GM12891 (cell line): ENCODE measurements around the gene SYPL2.

Source experiments
- DNase-seq: peaks from one replicate; pipeline ENCODE4 v3.0.0; 2011; ENCODE audit warnings: low spot score; ENCODE audit not compliant: insufficient read length
- FAIRE-seq: peaks from 2 replicates; lab custom pipeline; 2011; peaks lifted over from hg19 to GRCh38; lab: Jason Lieb, UNC
- PAX5 ChIP-seq: IDR thresholded peaks from 2 replicates; pipeline ENCODE4 v1.6.1; 2011; ENCODE audit warnings: low read length, moderate library complexity, mild to moderate bottlenecking; ENCODE audit not compliant: insufficient read depth, severe bottlenecking
- POLR2A ChIP-seq: IDR thresholded peaks from 2 replicates; pipeline ENCODE4 v1.6.1; 2011; ENCODE audit warnings: low read depth, low read length, control low read depth
- POLR2AphosphoS5 ChIP-seq: IDR thresholded peaks from 2 replicates; pipeline ENCODE4 v1.6.1; 2011; ENCODE audit warnings: low read depth, low read length, control low read depth
- POU2F2 ChIP-seq: IDR thresholded peaks from 2 replicates; pipeline ENCODE4 v1.6.1; 2011; ENCODE audit warnings: low read depth, mild to moderate bottlenecking, control low read depth, low read length, moderate library complexity
- SPI1 ChIP-seq: IDR thresholded peaks from 2 replicates; pipeline ENCODE4 v1.6.1; 2011; ENCODE audit warnings: low read depth, low read length, control low read depth
- TAF1 ChIP-seq: IDR thresholded peaks from 2 replicates; pipeline ENCODE4 v1.6.1; 2011; ENCODE audit warnings: low read depth, low read length, control low read depth

Gene SYPL2

GRCh38 chr1:109514846-109515245, 48.5 kb downstream of the SYPL2 start:
- TF ChIP-seq POLR2A (no peak), POU2F2 (no peak), SPI1 (no peak), TAF1 (no peak), POLR2AphosphoS5 (no peak), PAX5 (no peak)
- DNase-seq (no peak), FAIRE-seq (no peak)

DNA sequence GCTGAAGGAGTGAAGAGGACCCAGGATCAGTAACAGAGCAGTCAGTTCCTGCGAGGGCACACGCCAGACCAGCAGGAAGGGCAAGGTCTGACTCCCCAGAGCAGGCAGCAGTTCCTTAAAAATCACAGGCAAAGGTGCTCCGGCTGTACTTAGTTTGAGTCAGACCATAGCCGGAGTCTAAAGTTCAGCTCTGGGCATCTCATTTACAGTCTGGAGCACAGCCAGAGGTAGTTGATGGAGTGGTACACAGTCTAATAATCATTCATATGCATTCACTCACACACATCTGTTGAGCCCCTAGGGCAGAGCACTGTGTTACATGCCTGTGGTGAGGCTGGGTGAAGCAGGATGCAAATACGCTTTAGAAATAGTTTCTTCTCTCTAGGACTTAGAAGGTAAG, 50.5 kb downstream of the SYPL2 start:
- no peak for DNase-seq
- no peak for TF ChIP-seq TAF1
- no peak for TF ChIP-seq PAX5
- no peak for TF ChIP-seq POU2F2
- TF ChIP-seq POLR2A: no peak
- no peak for FAIRE-seq

DNA sequence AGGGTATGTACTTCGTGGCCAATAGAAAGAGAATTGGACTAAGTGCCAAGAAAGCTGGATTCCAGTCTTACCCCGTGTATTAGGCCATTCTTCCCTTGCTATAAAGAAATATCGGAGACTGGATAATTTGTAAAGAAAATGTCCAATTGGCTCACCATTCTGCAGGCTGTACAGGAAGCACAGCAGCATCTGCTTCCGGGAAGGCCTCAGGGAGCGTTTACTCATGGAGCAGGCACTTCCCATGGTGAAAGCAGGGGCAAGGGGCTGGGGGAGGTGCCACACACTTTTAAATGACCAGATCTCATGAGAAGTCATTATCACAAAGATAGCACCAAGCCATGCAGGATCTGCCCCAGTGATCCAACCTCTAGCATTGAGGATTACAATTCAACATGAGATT, 51.0 kb downstream of the SYPL2 start:
- TF ChIP-seq SPI1: no peak
- TF ChIP-seq POU2F2: no peak
- TF ChIP-seq POLR2AphosphoS5: no peak
- TF ChIP-seq PAX5: no peak
- no peak for TF ChIP-seq TAF1
- TF ChIP-seq POLR2A: no peak
- DNase-seq (no peak), FAIRE-seq (no peak)

DNA sequence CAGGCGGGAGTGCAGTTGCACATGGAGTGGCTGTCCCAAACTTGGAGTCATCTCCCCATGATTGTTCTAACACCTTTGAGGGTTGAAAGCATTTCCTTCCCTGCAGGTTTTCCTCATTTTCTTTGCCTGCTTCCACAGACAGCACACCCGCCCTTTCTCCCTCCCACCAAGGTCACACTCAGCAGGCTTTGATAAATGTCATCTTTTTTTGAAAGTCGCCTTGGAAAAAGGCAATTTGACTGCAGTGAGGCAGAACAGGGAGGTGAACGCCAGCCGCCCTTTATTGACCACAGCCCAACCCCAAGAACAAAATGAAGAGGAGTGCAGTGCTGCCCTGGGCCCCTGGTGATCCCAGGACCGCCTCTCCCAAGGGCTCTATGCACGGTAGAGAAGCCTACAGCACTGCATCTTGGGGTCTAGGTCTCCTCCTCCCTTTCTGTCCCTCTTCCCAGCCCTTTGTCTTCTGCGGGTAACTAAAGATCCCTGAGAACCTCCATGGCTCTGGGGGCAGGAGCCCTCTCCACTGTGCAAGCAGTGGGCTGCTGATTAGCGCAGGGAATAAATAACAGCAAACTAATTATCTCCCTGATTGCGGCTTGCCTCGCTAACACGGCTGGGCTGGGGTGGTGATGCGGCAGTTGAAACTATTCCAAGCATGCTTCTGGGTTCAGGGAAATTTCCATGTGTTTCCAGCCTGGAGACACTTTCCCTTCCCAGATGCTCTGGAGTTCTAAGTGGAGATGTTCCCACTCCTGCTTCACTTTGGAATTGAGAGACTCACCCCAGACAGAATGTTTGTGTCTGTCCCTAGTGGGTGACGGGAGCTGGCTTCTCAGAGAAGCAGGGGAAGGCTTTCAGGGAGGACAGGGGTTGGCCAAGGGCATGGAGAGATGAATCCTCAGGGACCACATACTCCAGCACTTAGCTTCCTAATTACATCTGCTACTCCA, 54.9 kb downstream of the SYPL2 start:
- DNase-seq: no peak
- FAIRE-seq: no peak
- no peak for TF ChIP-seq SPI1
- TF ChIP-seq POU2F2: no peak
- TF ChIP-seq TAF1: no peak
- TF ChIP-seq PAX5: no peak
- no peak for TF ChIP-seq POLR2AphosphoS5
- TF ChIP-seq POLR2A: no peak

GRCh38 chr1:109522026-109522425, 55.7 kb downstream of the SYPL2 start:
- no peak for DNase-seq
- TF ChIP-seq PAX5: no peak
- TF ChIP-seq POLR2AphosphoS5: no peak
- TF ChIP-seq POU2F2: no peak
- no peak for TF ChIP-seq POLR2A
- TF ChIP-seq TAF1: no peak
- no peak for TF ChIP-seq SPI1
- no peak for FAIRE-seq

DNA sequence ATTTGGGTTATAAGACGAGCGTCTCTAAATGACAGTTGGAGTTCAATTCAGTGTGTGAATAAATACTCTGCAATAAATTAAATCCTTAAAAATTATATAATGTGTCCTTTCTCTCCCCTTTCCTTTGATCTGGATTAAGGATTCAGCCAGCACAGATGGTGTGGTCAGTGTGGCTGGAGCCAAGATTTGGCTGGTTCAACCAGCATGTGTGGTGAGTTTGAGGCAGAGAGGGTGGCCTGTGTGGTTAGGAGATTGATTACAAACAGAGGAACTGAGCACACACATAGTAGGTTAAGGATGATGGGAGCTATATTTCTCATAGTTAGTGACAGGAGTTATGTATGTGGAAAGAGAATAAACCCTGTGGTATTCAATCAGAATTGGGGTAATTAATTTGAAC, 57.4 kb downstream of the SYPL2 start:
- DNase-seq (no peak), FAIRE-seq (no peak)
- TF ChIP-seq TAF1 (no peak), POU2F2 (no peak), POLR2AphosphoS5 (no peak), SPI1 (no peak), PAX5 (no peak), POLR2A (no peak)

- FAIRE-seq: no peak
- TF ChIP-seq SPI1 (peak; percentile 69), POLR2A (0 out of 2 replicates have a peak, but pooled peaks have one; percentile 22), PAX5 (no peak)
- no peak for DNase-seq
Observed at GRCh38 chr1:109527098-109527811, 60.9 kb downstream of the SYPL2 start.

- TF ChIP-seq POLR2A (no peak), POU2F2 (no peak)
- no peak for DNase-seq
- no peak for FAIRE-seq
Observed at GRCh38 chr1:109527846-109528695, 61.7 kb downstream of the SYPL2 start.

- FAIRE-seq (no peak), DNase-seq (no peak)
- no peak for TF ChIP-seq POLR2A
- no peak for TF ChIP-seq SPI1
- no peak for TF ChIP-seq PAX5
- TF ChIP-seq TAF1: no peak
- TF ChIP-seq POLR2AphosphoS5: no peak
- TF ChIP-seq POU2F2: no peak
Observed at GRCh38 chr1:109528712-109529111, 62.4 kb downstream of the SYPL2 start.
